Amniotic epithelial cell (primary cell): ENCODE data around the gene HABP4.
A peak's percentile ranks its signal among the peaks of the same experiment; 100 is the strongest.

Experiments used
- DNase-seq: peaks from one replicate; pipeline ENCODE4 v3.0.0-alpha.2; 2010; ENCODE audit warnings: low read depth

Gene HABP4

GRCh38 chr9:96478829-96479371 is 28.9 kb downstream of the HABP4 start:
- DNase-seq, result peak; percentile 69

GRCh38 chr9:96480736-96481135 is 30.8 kb downstream of the HABP4 start:
- no peak for DNase-seq

GRCh38 chr9:96482476-96482875 is 32.5 kb downstream of the HABP4 start:
- peak; percentile 32 for DNase-seq

GRCh38 chr9:96483197-96483596 is 33.2 kb downstream of the HABP4 start:
- DNase-seq, result no peak

- no peak for DNase-seq
Measured at GRCh38 chr9:96483733-96484390, 33.9 kb downstream of the HABP4 start.

- DNase-seq, result peak; percentile 42
Measured at GRCh38 chr9:96484521-96484931, 34.6 kb downstream of the HABP4 start.

GRCh38 chr9:96485280-96485679 is 35.3 kb downstream of the HABP4 start:
- DNase-seq, result no peak

- DNase-seq, result peak; percentile 80
Measured at GRCh38 chr9:96486386-96487028, 36.5 kb downstream of the HABP4 start.

- DNase-seq, result no peak
Measured at GRCh38 chr9:96487029-96487396, 37.0 kb downstream of the HABP4 start.

GRCh38 chr9:96487949-96488348 is 38.0 kb downstream of the HABP4 start:
- DNase-seq, result peak; percentile 60

GRCh38 chr9:96489482-96489979 is 39.6 kb downstream of the HABP4 start:
- no peak for DNase-seq

- DNase-seq, result no peak
Measured at GRCh38 chr9:96490534-96491078, 40.6 kb downstream of the HABP4 start.

GRCh38 chr9:96491079-96491879 is 41.3 kb downstream of the HABP4 start:
- no peak for DNase-seq

GRCh38 chr9:96491880-96492525 is 42.0 kb downstream of the HABP4 start:
- DNase-seq, result no peak

- DNase-seq, result no peak
Measured at GRCh38 chr9:96492993-96493531, 43.1 kb downstream of the HABP4 start.

GRCh38 chr9:96493757-96494156 is 43.8 kb downstream of the HABP4 start:
- DNase-seq, result no peak

- DNase-seq, result no peak
Measured at GRCh38 chr9:96494215-96494800, 44.3 kb downstream of the HABP4 start.

- peak; percentile 97 for DNase-seq
Measured at GRCh38 chr9:96495341-96495740, 45.4 kb downstream of the HABP4 start.

GRCh38 chr9:96496368-96497116 is 46.6 kb downstream of the HABP4 start:
- DNase-seq, result no peak

- DNase-seq, result no peak
Measured at GRCh38 chr9:96497117-96497399, 47.1 kb downstream of the HABP4 start.

- no peak for DNase-seq
Measured at GRCh38 chr9:96498796-96499195, 48.8 kb downstream of the HABP4 start.
